Measurements from ENCODE around the gene PEDS1.
A peak's percentile ranks its signal among the peaks of the same experiment; 100 is the strongest.

PEDS1 gene

DNA sequence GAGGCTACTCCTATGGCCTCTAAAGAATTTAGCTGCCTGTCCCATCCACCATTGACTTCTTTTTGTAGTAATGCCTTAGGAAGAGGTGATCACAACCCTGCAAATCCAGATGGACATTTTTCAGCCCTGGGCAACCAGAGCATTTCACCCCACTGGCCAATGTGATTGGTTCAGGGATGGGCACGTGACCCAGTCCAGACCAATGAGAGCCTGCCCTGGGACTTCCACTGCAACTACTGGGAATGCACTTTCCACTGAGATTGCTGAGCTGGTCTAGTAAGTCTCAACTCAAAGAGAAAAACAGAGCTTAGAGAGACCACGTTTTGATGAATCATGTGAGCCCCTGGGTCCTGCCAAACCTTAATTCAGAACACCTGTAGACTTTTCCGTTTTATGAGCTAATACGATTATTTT lies 31.7 kb downstream of the PEDS1 start:
- TF ChIP-seq, protein P1, sequence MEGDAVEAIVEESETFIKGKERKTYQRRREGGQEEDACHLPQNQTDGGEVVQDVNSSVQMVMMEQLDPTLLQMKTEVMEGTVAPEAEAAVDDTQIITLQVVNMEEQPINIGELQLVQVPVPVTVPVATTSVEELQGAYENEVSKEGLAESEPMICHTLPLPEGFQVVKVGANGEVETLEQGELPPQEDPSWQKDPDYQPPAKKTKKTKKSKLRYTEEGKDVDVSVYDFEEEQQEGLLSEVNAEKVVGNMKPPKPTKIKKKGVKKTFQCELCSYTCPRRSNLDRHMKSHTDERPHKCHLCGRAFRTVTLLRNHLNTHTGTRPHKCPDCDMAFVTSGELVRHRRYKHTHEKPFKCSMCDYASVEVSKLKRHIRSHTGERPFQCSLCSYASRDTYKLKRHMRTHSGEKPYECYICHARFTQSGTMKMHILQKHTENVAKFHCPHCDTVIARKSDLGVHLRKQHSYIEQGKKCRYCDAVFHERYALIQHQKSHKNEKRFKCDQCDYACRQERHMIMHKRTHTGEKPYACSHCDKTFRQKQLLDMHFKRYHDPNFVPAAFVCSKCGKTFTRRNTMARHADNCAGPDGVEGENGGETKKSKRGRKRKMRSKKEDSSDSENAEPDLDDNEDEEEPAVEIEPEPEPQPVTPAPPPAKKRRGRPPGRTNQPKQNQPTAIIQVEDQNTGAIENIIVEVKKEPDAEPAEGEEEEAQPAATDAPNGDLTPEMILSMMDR (IDR thresholded peaks at IDR 0.05; ENCODE audit: low read depth, low read length): no peak
- H3K4me3 ChIP-seq (ENCODE audit: low read depth, low read length): no peak overlapping the region

DNA sequence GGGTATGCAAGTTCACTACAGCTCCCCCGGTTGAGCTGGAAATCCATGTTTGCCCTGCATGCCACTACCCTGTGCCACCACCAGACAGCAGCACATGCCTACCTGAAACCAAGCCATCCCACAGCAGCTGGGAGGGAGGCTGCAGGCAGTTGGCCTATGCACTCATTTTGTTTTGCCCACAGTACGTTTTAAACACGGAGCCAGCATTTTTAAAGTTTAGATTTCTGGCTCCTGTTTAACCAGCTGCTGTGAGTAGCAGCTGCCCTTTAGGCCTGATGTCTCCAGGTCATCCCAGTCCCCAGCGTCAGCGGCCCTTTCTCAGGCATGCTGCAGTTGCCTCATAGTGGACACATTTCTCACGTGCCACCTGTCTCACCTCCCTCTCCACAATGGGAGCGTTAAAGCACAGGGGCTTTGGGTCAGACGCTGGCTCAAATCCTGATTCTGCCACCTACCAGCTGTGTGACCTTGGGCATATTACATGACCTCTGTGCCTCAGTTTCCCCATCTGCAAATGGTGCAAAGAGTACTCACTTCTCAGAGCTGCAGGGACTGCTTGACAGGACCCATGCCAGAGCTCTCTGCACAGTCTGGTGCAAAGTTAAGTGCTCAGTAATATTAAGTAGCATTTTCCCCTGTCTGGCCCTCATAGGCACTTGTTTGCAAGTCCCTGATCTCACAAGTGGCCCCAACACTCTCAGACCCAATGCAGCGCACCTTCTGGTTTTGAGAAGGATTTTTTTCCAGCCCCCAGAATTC lies 32.4 kb downstream of the PEDS1 start:
- TF ChIP-seq, protein P1 (IDR thresholded peaks at IDR 0.05; ENCODE audit: low read depth, low read length): peak; percentile 89
- H3K4me3 ChIP-seq (ENCODE audit: low read depth, low read length): no peak overlapping the region

DNA sequence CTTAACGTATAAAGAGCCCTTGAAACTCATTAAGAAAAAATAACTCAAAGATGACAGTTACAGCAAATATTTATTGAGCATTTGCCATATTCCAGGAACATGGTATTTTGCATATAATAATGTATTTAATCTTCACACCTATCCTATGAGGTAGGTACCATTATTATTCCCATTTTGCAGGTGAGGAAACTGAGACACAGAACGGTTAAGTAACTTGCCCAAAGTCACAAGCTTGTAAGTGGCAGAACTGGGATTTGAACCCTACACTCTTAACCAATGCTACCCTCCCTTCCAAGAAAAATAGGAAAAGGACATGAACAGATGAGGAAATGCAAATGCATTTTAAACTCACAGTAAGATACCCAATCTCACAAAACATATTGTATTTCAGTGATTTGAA lies 35.3 kb downstream of the PEDS1 start:
- H3K4me3 ChIP-seq (ENCODE audit: low read depth, low read length): no peak overlapping the region
- TF ChIP-seq, protein P1 (IDR thresholded peaks at IDR 0.05; ENCODE audit: low read depth, low read length): no peak

DNA sequence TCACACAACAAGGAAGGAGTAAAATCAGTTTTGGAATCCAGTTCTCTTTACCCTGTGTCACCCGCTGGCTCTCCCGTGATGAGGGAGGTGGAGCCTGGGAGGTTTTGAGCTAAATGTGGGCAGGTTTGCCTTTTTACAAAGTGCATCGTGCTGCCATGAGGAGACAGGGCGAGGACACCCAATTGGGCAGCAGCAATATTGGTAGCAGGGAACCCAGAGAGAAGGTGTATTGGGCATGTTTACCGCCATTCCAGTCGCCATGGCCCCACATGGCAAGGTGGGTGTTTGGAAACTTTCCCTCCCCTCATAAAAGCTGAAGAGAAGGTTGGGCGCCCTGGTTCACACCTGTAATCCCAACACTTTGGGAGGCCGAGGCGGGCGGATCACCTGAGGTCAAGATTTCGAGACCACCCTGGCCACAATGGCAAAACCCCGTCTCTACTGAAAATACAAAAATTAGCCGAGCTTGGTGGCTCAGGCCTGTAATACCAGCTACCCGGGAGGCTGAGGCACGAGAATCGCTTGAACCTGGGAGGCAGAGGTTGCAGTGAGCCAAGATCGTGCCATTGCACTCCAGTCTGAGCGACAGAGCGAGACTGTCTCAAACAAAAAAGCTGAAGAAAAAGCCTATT lies 37.0 kb downstream of the PEDS1 start:
- TF ChIP-seq, protein P1 (IDR thresholded peaks at IDR 0.05; ENCODE audit: low read depth, low read length): no peak
- H3K4me3 ChIP-seq (ENCODE audit: low read depth, low read length): peak overlapping the region; percentile 59

DNA sequence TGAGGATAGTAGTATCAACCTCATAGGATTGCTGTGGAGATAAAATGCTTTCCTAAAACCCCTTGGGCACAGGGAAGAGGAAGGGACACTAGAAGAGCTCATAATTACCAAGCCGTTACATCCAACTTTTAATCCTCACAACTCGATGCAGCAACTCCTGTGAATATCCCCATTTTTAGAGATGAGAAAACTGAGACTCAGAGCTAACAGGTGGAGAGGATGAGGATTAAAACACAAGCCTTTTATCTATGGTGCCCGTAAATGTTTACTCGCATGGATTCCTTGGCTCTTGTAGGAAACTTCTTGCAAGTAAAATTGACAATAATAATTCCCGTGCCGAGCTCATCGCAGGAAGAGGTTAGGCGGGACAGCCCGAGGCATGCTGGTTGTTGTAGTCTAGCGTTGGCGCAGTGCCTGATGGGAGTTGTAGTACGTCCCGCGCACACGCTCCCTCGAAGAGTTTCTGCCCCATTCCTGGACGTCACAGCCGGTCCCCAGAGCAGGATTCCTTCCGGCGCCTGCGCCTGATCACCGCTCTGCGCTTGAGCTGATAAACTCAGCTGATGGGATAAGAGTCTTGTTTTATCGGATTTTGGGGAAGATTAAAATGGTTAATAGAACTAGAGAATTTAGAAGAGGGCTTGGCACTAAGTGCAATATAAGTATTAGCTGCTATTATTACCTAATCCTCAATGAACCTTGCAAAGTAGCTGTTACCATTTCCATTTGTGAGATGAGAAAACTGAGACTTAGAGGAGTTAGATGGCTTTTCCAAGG lies 37.7 kb downstream of the PEDS1 start:
- peak overlapping the region; percentile 59 for H3K4me3 ChIP-seq (ENCODE audit: low read depth, low read length)
- TF ChIP-seq, protein P1 (IDR thresholded peaks at IDR 0.05; ENCODE audit: low read depth, low read length): no peak

DNA sequence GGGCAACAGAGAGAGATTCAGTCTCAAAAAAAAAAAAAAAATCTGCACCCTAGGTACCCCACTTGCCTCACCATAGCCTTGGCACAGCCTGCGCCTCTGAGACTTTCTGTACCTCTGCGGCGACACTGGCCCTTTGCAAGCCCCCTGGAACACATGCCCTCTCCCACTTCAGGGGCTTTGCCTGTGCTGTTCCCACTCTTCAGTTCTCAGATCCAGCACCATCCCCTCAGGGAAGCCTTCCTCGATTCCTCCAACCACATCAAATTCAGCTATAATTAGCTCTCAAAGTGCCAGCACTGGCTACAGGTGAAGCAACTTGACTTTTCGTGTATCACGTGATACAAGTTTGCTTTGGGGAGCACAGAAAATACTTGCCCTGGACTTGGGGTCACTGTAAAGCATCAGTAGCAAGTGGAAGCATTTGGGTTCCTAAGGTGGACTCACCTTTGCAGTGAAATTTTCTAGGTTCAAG lies 38.4 kb downstream of the PEDS1 start:
- TF ChIP-seq, protein P1 (IDR thresholded peaks at IDR 0.05; ENCODE audit: low read depth, low read length): no peak
- peak overlapping the region; percentile 59 for H3K4me3 ChIP-seq (ENCODE audit: low read depth, low read length)

Measured in WI38 (cell line).